ENCODE data around the gene WBP2.
A peak's percentile ranks its signal among the peaks of the same experiment; 100 is the strongest.
"Not testable (repeated sequence)": the region's sequence is repeated elsewhere in the genome, so short reads cannot be mapped to it uniquely, and the experiment has no call there.

The WBP2 gene

DNA sequence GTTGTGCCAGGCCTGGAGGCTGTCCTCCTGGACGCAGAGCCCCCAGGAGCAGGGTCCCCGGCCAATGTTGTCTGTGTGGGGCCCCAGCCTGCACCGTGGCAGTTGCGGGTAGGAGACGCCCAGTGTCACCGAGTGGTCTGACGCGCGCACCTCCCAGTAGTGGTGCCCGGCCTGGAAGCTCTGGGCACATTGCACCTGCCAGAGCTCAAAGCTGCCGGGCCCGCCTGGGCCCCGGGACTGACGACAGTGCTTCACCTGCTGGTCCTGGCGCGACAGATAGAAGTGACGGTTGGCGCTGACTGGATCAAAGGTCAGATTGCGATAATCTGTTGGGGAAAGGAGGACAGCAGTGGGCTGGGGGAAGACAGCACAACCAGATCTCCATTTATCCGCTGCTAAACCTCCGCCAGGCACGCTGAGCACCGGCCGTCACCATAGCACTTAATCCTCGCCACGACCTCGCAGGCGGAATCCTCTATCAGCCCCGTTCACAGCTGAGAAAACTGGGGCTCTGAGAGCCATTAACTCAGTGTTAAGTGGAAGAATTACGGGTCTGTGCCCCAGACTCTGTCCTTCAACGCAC is 36.0 kb upstream of the WBP2 start:
- Histone ChIP-seq H3K27me3 (ENCODE audit: insufficient read depth, low read length, poor library complexity) (no peaks in the 10 kb centered on the region), H3K4me1 (ENCODE audit: insufficient read depth, low read length) (peaks cover 23% of the 10 kb centered on the region), H3K36me3 (ENCODE audit: insufficient read depth, low read length) (peaks cover 43% of the 10 kb centered on the region), H3K4me3 (ENCODE audit: low read depth in 1 of 2, low read length in 2 of 2) (no peak overlapping the region), H3K9ac (ENCODE audit: low read depth, low read length) (no peak overlapping the region), H3K4me2 (ENCODE audit: insufficient read depth, low read length) (no peak overlapping the region), H3K9me3 (ENCODE audit: insufficient read depth, low read length, severe bottlenecking) (no peaks in the 10 kb centered on the region), H2AFZ (ENCODE audit: low read depth, low read length) (no peak overlapping the region), H3K79me2 (ENCODE audit: insufficient read depth, low read length) (peaks cover 29% of the 10 kb centered on the region), H3K27ac (ENCODE audit: low read length) (no peak overlapping the region), H4K20me1 (ENCODE audit: insufficient read depth, low read length) (peaks cover 30% of the 10 kb centered on the region)
- no peak for DNase-seq
- no peak for TF ChIP-seq EZH2 (IDR thresholded peaks at IDR 0.05; ENCODE audit: borderline replicate concordance, low read depth, low read length, severe bottlenecking)
- TF ChIP-seq, protein P1, sequence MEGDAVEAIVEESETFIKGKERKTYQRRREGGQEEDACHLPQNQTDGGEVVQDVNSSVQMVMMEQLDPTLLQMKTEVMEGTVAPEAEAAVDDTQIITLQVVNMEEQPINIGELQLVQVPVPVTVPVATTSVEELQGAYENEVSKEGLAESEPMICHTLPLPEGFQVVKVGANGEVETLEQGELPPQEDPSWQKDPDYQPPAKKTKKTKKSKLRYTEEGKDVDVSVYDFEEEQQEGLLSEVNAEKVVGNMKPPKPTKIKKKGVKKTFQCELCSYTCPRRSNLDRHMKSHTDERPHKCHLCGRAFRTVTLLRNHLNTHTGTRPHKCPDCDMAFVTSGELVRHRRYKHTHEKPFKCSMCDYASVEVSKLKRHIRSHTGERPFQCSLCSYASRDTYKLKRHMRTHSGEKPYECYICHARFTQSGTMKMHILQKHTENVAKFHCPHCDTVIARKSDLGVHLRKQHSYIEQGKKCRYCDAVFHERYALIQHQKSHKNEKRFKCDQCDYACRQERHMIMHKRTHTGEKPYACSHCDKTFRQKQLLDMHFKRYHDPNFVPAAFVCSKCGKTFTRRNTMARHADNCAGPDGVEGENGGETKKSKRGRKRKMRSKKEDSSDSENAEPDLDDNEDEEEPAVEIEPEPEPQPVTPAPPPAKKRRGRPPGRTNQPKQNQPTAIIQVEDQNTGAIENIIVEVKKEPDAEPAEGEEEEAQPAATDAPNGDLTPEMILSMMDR (IDR thresholded peaks at IDR 0.05; ENCODE audit: borderline replicate concordance, extremely low read depth, low read length, poor library complexity, severe bottlenecking) = no peak
- no peak for ATAC-seq (ENCODE audit: insufficient read depth, low read depth)

DNA sequence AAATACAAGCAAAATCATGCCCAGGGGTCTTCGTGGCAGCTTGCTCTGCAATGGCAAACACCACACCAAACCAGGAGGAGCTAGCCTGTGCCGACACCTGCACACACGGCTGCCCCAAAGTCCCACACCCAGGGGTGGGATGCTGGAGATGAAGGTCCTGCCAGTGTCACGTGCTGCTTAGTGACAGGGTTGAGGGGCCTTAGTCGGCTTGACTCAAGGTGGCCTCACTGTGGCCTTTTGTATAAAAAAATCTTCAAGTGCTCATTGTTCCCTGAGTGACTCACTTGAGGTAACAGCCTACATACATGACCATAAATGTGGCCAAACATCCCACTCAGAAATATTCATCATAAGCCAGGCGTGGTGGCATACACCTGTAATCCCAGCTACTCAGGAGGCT is 34.3 kb upstream of the WBP2 start:
- ATAC-seq (ENCODE audit: insufficient read depth, low read depth) = no peak
- no peaks in the 10 kb centered on the region for H3K27me3 ChIP-seq (ENCODE audit: insufficient read depth, low read length, poor library complexity)
- peaks cover 39% of the 10 kb centered on the region for H3K36me3 ChIP-seq (ENCODE audit: insufficient read depth, low read length)
- TF ChIP-seq, protein P1 (IDR thresholded peaks at IDR 0.05; ENCODE audit: borderline replicate concordance, extremely low read depth, low read length, poor library complexity, severe bottlenecking) = no peak
- TF ChIP-seq EZH2 (IDR thresholded peaks at IDR 0.05; ENCODE audit: borderline replicate concordance, low read depth, low read length, severe bottlenecking) = no peak
- no peak overlapping the region for H2AFZ ChIP-seq (ENCODE audit: low read depth, low read length)
- peaks cover 21% of the 10 kb centered on the region for H4K20me1 ChIP-seq (ENCODE audit: insufficient read depth, low read length)
- H3K79me2 ChIP-seq (ENCODE audit: insufficient read depth, low read length) = peaks cover 14% of the 10 kb centered on the region
- peaks cover 8% of the 10 kb centered on the region for H3K4me1 ChIP-seq (ENCODE audit: insufficient read depth, low read length)
- no peak overlapping the region for H3K27ac ChIP-seq (ENCODE audit: low read length)
- H3K4me2 ChIP-seq (ENCODE audit: insufficient read depth, low read length) = no peak overlapping the region
- no peak overlapping the region for H3K9ac ChIP-seq (ENCODE audit: low read depth, low read length)
- no peaks in the 10 kb centered on the region for H3K9me3 ChIP-seq (ENCODE audit: insufficient read depth, low read length, severe bottlenecking)
- H3K4me3 ChIP-seq (ENCODE audit: low read depth in 1 of 2, low read length in 2 of 2) = no peak overlapping the region
- DNase-seq = no peak

DNA sequence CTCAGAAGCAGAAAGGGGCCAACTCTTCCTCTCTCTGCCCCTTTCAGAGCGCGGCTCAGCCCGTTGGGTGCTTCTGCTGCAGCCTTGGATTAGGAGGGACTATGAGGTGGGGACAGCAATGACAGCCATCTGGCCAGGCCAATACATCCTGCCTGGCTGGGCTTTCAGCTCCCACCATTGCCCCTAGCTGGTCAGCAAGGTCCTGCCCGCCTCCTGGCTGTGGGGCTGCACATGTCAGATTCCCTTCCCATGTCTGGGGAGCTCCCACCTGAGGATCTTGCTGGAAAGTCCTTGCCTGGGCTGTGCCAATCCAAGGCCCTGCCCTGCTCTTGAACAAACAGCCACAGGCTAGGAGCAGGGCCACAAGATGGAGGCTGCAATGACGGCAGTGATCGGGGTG is 33.3 kb upstream of the WBP2 start:
- H3K27me3 ChIP-seq (ENCODE audit: insufficient read depth, low read length, poor library complexity) = no peaks in the 10 kb centered on the region
- H3K79me2 ChIP-seq (ENCODE audit: insufficient read depth, low read length) = peaks cover 5% of the 10 kb centered on the region; the same call in 1 of the 2 replicates
- DNase-seq = no peak
- H3K4me2 ChIP-seq (ENCODE audit: insufficient read depth, low read length) = no peak overlapping the region
- H4K20me1 ChIP-seq (ENCODE audit: insufficient read depth, low read length) = peaks cover 13% of the 10 kb centered on the region; the same call in 1 of the 2 replicates
- TF ChIP-seq, protein P1 (IDR thresholded peaks at IDR 0.05; ENCODE audit: borderline replicate concordance, extremely low read depth, low read length, poor library complexity, severe bottlenecking) = no peak
- no peak for TF ChIP-seq EZH2 (IDR thresholded peaks at IDR 0.05; ENCODE audit: borderline replicate concordance, low read depth, low read length, severe bottlenecking)
- H2AFZ ChIP-seq (ENCODE audit: low read depth, low read length) = no peak overlapping the region
- peak; percentile 22; the same call in 1 of the 3 replicates for ATAC-seq (ENCODE audit: insufficient read depth, low read depth)
- no peak overlapping the region for H3K9ac ChIP-seq (ENCODE audit: low read depth, low read length)
- peaks cover 39% of the 10 kb centered on the region for H3K36me3 ChIP-seq (ENCODE audit: insufficient read depth, low read length)
- no peaks in the 10 kb centered on the region for H3K4me1 ChIP-seq (ENCODE audit: insufficient read depth, low read length)
- no peak overlapping the region for H3K4me3 ChIP-seq (ENCODE audit: low read depth in 1 of 2, low read length in 2 of 2)
- H3K9me3 ChIP-seq (ENCODE audit: insufficient read depth, low read length, severe bottlenecking) = no peaks in the 10 kb centered on the region
- no peak overlapping the region for H3K27ac ChIP-seq (ENCODE audit: low read length)

DNA sequence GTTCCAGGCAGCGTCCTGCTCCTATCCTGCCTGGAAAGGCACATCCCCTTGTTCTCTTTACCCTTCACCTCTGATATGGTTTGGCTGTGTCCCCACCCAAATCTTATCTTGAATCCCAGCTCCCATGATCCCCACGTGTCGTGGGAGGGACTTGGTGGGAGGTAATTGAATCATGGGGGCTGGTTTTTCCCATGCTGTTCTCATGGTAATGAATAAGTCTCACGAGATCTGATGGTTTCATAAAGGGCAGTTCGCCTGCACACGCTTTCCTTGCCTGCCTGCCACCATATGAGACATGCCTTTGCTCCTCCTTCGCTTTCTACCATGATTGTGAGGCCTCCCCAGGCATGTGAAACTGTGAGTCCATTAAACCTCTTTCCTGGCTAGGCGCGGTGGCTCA is 30.7 kb upstream of the WBP2 start:
- DNase-seq; H3K4me2 ChIP-seq (ENCODE audit: insufficient read depth, low read length); H3K9ac ChIP-seq (ENCODE audit: low read depth, low read length); H3K27me3 ChIP-seq (ENCODE audit: insufficient read depth, low read length, poor library complexity); H3K27ac ChIP-seq (ENCODE audit: low read length); H4K20me1 ChIP-seq (ENCODE audit: insufficient read depth, low read length); ATAC-seq (ENCODE audit: insufficient read depth, low read depth); H3K4me3 ChIP-seq (ENCODE audit: low read depth in 1 of 2, low read length in 2 of 2); H3K79me2 ChIP-seq (ENCODE audit: insufficient read depth, low read length); H3K9me3 ChIP-seq (ENCODE audit: insufficient read depth, low read length, severe bottlenecking); H2AFZ ChIP-seq (ENCODE audit: low read depth, low read length): not testable (repeated sequence)
- Histone ChIP-seq H3K36me3 (ENCODE audit: insufficient read depth, low read length) (peaks cover 16% of the 10 kb centered on the region), H3K4me1 (ENCODE audit: insufficient read depth, low read length) (peaks cover 22% of the 10 kb centered on the region)
